Left lung (tissue), 10 donors: ENCODE measurements around the gene ARID5B. TPM values are rescaled to one million over a fixed set of nuclear protein-coding genes. Genes with fewer than 3 reads are reported as not detected.

ENCODE experiments used
- ATAC-seq: fragments of 200-7000 bp; cut with Tn5 transposase; one replicate; pipeline ENCODE4 v1.9.1; 2020; ENCODE audit warnings: moderate library complexity
- DNase-seq, 4 donors: peaks; one replicate each; pipeline ENCODE4 v3.0.0-alpha.2; 2013 to 2020
- H3K27ac ChIP-seq, 2 donors: fragments of 200-600 bp; sonication (generic) in 1 of 2; one replicate each; pipeline versions ENCODE4 v1.5.0 to v1.8.0; 2020 to 2021
- H3K27me3 ChIP-seq, 2 donors: fragments of 200-600 bp; sonication (generic) in 1 of 2; one replicate each; pipeline versions ENCODE4 v1.5.0 to v1.8.0; 2020 to 2021
- H3K36me3 ChIP-seq, 2 donors: fragments of 200-600 bp; sonication (generic) in 1 of 2; one replicate each; pipeline versions ENCODE4 v1.5.0 to v1.8.0; 2020 to 2021
- H3K4me1 ChIP-seq, 2 donors: fragments of 200-600 bp; one replicate each; pipeline ENCODE4 v1.8.0; 2021
- H3K4me3 ChIP-seq, 2 donors: fragments of 200-600 bp; sonication (generic) in 1 of 2; one replicate each; pipeline versions ENCODE4 v1.5.0 to v1.8.0; 2020 to 2021; ENCODE audit warnings: mild to moderate bottlenecking in 1 of 2
- H3K9me3 ChIP-seq, 2 donors: fragments of 200-600 bp; sonication (generic) in 1 of 2; one replicate each; pipeline versions ENCODE4 v1.5.0 to v1.8.0; 2020 to 2021
- intact Hi-C, 2 donors: fragments of 100-400 bp; cut with DNase I; formaldehyde crosslinking; loops; one replicate each; pipeline versions ENCODE4 v1.11.2 to v1.14.2; 2022
- polyA plus RNA-seq, 6 donors: library from polyadenylated mRNA; unstranded; fragments of 120-200 nt; gene quantifications; one replicate each; pipeline ENCODE4 v1.2.1, GENCODE V29; 2013; ENCODE audit not compliant: insufficient read length in 6 of 6
- total RNA-seq, 2 donors: library from RNA; stranded (reverse); fragmentation: NEBNext Ultra II Directional; extraction: Animal tissue kit (Norgen Biotek cat#: 25700); gene quantifications; one replicate each; pipeline ENCODE4 v1.2.1, GENCODE V29; 2021
- TF ChIP-seq, protein P1 (sequence below), 2 donors: fragments of 200-600 bp; sonication (generic) in 1 of 2; IDR thresholded peaks; one replicate each; pipeline versions ENCODE4 v1.5.0 to v1.8.0; 2021; ENCODE audit warnings: antibody characterized with exemption in 2 of 2
- donor health status: DM: no; HTN: yes; CAD: no.
- donor health status: DM: no; HTN: no; CAD: no.

Gene ARID5B
- total and polyA plus RNA-seq, 8 donors: 29.9 to 51.5 (median 44.4) TPM

DNA sequence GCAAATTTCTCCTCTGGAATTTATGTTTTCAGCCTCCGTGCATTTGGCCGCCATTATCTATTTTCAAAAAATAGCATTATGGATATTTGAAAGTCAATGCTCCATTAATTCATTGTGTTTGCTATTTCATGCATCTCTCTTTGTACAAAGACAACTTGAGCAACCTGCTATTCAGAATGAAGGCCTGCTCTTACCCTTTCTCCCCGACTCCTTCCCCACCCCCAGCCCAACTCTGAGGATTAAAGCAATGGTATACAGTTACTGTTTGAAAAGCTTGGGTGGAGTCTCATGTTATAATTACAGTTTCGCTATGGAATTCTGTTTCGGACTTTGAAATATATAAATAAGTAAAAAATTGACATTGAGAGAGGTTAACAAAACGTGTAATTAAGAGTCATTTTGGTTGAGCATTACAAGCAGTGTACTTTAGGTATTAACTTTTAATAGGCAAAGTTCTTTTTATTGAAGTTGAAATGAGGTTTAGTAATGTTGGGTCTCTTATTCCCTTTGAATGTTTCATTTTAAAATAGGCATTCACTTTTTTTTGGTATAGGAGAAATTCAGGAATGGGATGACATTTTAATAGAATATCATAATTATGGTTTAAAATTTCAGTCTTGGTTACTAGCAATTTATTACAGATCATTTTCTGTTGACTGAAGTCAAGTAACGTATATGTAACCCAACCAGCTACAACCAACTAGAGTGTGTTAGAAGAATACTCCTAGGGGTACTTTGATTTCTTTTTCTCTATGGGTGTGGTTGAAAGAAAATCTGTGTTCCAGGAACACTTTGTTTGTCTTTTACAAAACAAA lies 93.1 kb downstream of the ARID5B start:
- TF ChIP-seq, protein P1, sequence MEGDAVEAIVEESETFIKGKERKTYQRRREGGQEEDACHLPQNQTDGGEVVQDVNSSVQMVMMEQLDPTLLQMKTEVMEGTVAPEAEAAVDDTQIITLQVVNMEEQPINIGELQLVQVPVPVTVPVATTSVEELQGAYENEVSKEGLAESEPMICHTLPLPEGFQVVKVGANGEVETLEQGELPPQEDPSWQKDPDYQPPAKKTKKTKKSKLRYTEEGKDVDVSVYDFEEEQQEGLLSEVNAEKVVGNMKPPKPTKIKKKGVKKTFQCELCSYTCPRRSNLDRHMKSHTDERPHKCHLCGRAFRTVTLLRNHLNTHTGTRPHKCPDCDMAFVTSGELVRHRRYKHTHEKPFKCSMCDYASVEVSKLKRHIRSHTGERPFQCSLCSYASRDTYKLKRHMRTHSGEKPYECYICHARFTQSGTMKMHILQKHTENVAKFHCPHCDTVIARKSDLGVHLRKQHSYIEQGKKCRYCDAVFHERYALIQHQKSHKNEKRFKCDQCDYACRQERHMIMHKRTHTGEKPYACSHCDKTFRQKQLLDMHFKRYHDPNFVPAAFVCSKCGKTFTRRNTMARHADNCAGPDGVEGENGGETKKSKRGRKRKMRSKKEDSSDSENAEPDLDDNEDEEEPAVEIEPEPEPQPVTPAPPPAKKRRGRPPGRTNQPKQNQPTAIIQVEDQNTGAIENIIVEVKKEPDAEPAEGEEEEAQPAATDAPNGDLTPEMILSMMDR (IDR thresholded peaks at IDR 0.05): no peak
- DNase-seq: no peak
- Histone ChIP-seq H3K27me3 (no peaks in the 10 kb centered on the region), H3K27ac (peak overlapping the region; percentile 88 to 94), H3K36me3 (no peaks in the 10 kb centered on the region), H3K4me3 (no peak overlapping the region), H3K9me3 (no peaks in the 10 kb centered on the region), H3K4me1 (peaks cover 24 to 62% of the 10 kb centered on the region in 2 donors)
- no peak for ATAC-seq
- intact Hi-C loops: no loop called here

DNA sequence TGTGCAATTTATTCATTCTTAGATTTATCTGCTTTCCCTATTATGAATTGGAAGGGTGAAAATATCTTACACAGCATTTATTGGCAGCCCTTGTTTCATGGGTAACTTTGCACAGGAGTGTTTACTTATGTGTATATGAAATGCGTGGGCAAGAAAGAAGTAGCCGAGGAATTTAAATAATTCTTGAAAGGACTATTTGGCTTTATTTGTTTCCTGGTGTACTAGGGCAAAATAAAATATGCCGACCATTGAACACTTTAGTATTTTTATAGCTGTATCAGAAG lies 93.7 kb downstream of the ARID5B start:
- Histone ChIP-seq H3K4me3 (no peak overlapping the region), H3K27ac (peak overlapping the region; percentile 88 to 94), H3K4me1 (peaks cover 24 to 59% of the 10 kb centered on the region in 2 donors), H3K9me3 (no peaks in the 10 kb centered on the region), H3K27me3 (no peaks in the 10 kb centered on the region), H3K36me3 (no peaks in the 10 kb centered on the region)
- TF ChIP-seq, protein P1 (IDR thresholded peaks at IDR 0.05): no peak
- DNase-seq (no peak), ATAC-seq (peak; percentile 12)
- intact Hi-C loops: no loop called here

DNA sequence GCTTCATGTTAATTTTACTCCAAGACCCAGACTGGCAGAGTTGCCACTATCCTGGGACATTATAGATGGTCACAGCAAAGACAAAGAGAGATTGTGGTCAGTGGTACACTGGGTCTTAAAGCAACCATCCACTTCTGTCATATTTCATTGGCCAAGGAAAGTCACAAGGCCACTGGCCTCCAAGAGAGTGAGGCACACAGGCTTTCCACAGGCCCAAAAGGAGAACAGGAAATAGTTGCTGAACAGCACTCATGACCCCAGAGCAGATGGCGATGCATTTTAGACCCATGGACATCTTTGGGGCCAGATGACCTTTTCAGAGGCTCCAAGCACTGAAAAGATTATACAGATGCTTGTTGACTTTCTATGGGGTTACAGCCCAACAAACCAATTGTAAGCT lies 97.4 kb downstream of the ARID5B start:
- intact Hi-C loops: no loop called here
- Histone ChIP-seq H3K9me3 (no peaks in the 10 kb centered on the region), H3K4me1 (peaks cover 8 to 32% of the 10 kb centered on the region in 2 donors), H3K4me3 (no peak overlapping the region), H3K27ac (peak overlapping the region in 1 of 2 donors; percentile 11), H3K36me3 (no peaks in the 10 kb centered on the region), H3K27me3 (no peaks in the 10 kb centered on the region)
- DNase-seq: no peak
- no peak for ATAC-seq
- TF ChIP-seq, protein P1 (IDR thresholded peaks at IDR 0.05): no peak

DNA sequence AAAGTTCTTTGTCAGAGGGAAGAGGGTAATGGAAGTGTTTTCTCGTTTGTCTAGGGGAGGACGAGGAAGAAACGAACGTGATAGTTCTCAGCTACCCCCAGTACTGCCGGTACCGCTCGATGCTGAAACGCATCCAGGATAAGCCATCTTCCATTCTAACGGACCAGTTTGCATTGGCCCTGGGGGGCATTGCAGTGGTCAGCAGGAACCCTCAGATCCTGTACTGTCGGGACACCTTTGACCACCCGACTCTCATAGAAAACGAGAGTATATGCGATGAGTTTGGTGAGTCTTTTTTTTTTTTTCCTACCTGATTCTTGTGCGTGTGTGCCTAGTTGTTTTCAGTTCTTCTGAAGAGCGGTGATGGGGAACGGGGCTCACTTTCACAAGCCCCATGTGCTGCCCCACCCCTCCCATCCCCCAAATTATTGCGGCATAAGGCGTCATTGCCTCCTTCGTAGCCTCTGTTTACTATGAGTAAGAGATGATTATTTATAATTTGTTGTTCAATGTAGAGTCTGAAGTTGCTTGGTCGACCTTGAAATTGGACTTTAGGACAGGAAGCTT lies 98.6 kb downstream of the ARID5B start:
- Histone ChIP-seq H3K27me3 (no peaks in the 10 kb centered on the region), H3K4me1 (peaks cover 0 to 30% of the 10 kb centered on the region in 2 donors), H3K4me3 (no peak overlapping the region), H3K9me3 (no peaks in the 10 kb centered on the region), H3K27ac (no peak overlapping the region), H3K36me3 (no peaks in the 10 kb centered on the region)
- intact Hi-C loops: no loop called here
- TF ChIP-seq, protein P1 (IDR thresholded peaks at IDR 0.05): no peak
- ATAC-seq (no peak), DNase-seq (no peak)

DNA sequence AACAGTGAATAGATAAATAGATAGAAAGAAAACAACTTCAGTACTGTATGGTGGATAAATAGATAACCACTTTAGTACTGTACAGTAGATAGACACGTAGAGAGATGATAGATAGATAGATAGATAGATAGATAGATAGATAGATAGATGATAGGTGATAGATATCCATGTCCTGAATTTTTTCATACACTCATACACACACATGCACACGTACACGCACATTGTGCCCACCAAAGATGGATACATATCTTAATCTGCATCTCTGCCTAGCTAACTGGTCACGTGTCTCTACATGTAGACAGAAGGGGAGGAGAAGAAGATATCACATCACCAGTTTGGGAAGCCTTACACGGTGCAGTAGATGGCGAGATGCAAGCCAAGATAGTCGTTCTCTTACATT lies 99.2 kb downstream of the ARID5B start:
- intact Hi-C loops: no loop called here
- Histone ChIP-seq H3K27ac (no peak overlapping the region), H3K27me3 (no peaks in the 10 kb centered on the region), H3K4me1 (peaks cover 0 to 29% of the 10 kb centered on the region in 2 donors), H3K4me3 (no peak overlapping the region), H3K9me3 (no peaks in the 10 kb centered on the region), H3K36me3 (no peaks in the 10 kb centered on the region)
- TF ChIP-seq, protein P1 (IDR thresholded peaks at IDR 0.05): no peak
- DNase-seq (no peak), ATAC-seq (no peak)
